ENCODE results near the gene NTPCR.

- TF ChIP-seq CTCF (IDR thresholded peaks at IDR 0.05; ENCODE audit: borderline replicate concordance, extremely low read depth, low read length, poor library complexity, severe bottlenecking) (no peak), EZH2 (IDR thresholded peaks at IDR 0.05; ENCODE audit: borderline replicate concordance, low read depth, low read length, severe bottlenecking) (no peak)
These were observed 66.4 kb downstream of the NTPCR start for GRCh38 chr1:233016798-233017197.

Measured in DND-41 (cell line).